IPS DF 4.7 (cell line): ENCODE results near the gene ZNF146.
"Not testable (repeated sequence)": the region's sequence is repeated elsewhere in the genome, so short reads cannot be mapped to it uniquely, and the experiment has no call there.

Source experiments
- DNase-seq: peaks from one replicate; pipeline ENCODE4 v3.0.0-alpha.2; 2013; ENCODE audit warnings: low spot score; ENCODE audit errors: extremely low read depth

ZNF146 gene

GRCh38 chr19:36233626-36234025 lies 18.7 kb downstream of the ZNF146 start:
- not testable (repeated sequence) for DNase-seq

- no peak for DNase-seq
These were observed 21.5 kb downstream of the ZNF146 start for GRCh38 chr19:36236304-36236945.

GRCh38 chr19:36236946-36237310 lies 22.0 kb downstream of the ZNF146 start:
- no peak for DNase-seq

- no peak for DNase-seq
These were observed 29.2 kb downstream of the ZNF146 start for GRCh38 chr19:36244066-36244465.

- DNase-seq = peak; percentile 74
These were observed 30.5 kb downstream of the ZNF146 start for GRCh38 chr19:36245210-36246005.

GRCh38 chr19:36246006-36246481 lies 31.1 kb downstream of the ZNF146 start:
- DNase-seq = no peak

GRCh38 chr19:36252047-36252446 lies 37.1 kb downstream of the ZNF146 start:
- DNase-seq = no peak

- no peak for DNase-seq
These were observed 39.9 kb downstream of the ZNF146 start for GRCh38 chr19:36254848-36255247.

- no peak for DNase-seq
These were observed 40.4 kb downstream of the ZNF146 start for GRCh38 chr19:36255316-36255715.

- DNase-seq = no peak
These were observed 41.2 kb downstream of the ZNF146 start for GRCh38 chr19:36256064-36256463.

- no peak for DNase-seq
These were observed 42.1 kb downstream of the ZNF146 start for GRCh38 chr19:36256853-36257519.

GRCh38 chr19:36257520-36257876 lies 42.6 kb downstream of the ZNF146 start:
- no peak for DNase-seq

- DNase-seq = no peak
These were observed 43.3 kb downstream of the ZNF146 start for GRCh38 chr19:36258028-36258875.

GRCh38 chr19:36259211-36259610 lies 44.3 kb downstream of the ZNF146 start:
- no peak for DNase-seq

GRCh38 chr19:36265064-36265463 lies 50.2 kb downstream of the ZNF146 start:
- DNase-seq = no peak

GRCh38 chr19:36265856-36266374 lies 51.0 kb downstream of the ZNF146 start:
- DNase-seq = no peak

- no peak for DNase-seq
These were observed 51.6 kb downstream of the ZNF146 start for GRCh38 chr19:36266375-36266961.

GRCh38 chr19:36267061-36267845 lies 52.3 kb downstream of the ZNF146 start:
- no peak for DNase-seq

GRCh38 chr19:36268081-36268480 lies 53.2 kb downstream of the ZNF146 start:
- not testable (repeated sequence) for DNase-seq

- DNase-seq = not testable (repeated sequence)
These were observed 53.7 kb downstream of the ZNF146 start for GRCh38 chr19:36268591-36268990.
